HepG2 (cell line): Measurements from ENCODE around the gene MGMT. TPM values are rescaled to one million over a fixed set of nuclear protein-coding genes. Genes with fewer than 3 reads are reported as not detected.

ENCODE experiments used
- ATAC-seq: fragments of 200-7000 bp; cut with Tn5 transposase; 3 replicates; pipeline ENCODE4 v1.9.1; 2020; ENCODE audit warnings: mild to moderate bottlenecking, moderate library complexity
- BruUV-seq: library from RNA; stranded (reverse); fragments of 400-500 nt; replicated peaks from 2 replicates; lab custom pipeline; 2021; lab: Mats Ljungman, UMichigan
- CTCF ChIA-PET: fragments of 300-600 bp; formaldehyde crosslinking; extraction: SDS; loops from one replicate; lab custom pipeline; 2021; ENCODE audit warnings: low total read pairs, inconsistent platforms, low intra/inter-chr PET ratio; lab: Yijun Ruan, JAX
- POLR2A ChIA-PET: fragments of 350-600 bp; sonication (Branson Sonifier 250); formaldehyde crosslinking; loops from one replicate; lab custom pipeline; 2020; ENCODE audit warnings: antibody characterized with exemption, inconsistent platforms; lab: Yijun Ruan, JAX
- DNase-seq: peaks from one replicate; pipeline ENCODE4 v3.0.0-alpha.2; 2015; ENCODE audit warnings: low spot score
- FAIRE-seq: peaks from 3 replicates; lab custom pipeline; 2011; peaks lifted over from hg19 to GRCh38; lab: Jason Lieb, UNC
- H2AFZ ChIP-seq: one replicate; pipeline ENCODE4 v1.6.1; 2011; ENCODE audit warnings: low read length, inconsistent platforms
- H3K27ac ChIP-seq: fragments of 300-600 bp; 3 replicates; pipeline ENCODE4 v1.8.0; 2011; ENCODE audit warnings: mixed run types, mild to moderate bottlenecking, mixed read lengths, low read length, inconsistent platforms; ENCODE audit not compliant: insufficient read depth; ENCODE audit errors: extremely low read length
- H3K27me3 ChIP-seq, 2 experiments: fragments of 200-600 bp in 1 of 2; 2 replicates in 1 of 2; 3 replicates in 1 of 2; pipeline versions ENCODE4 v1.6.0 to v1.8.0; 2011; ENCODE audit warnings: low read length in 2 of 2, mild to moderate bottlenecking in 2 of 2, moderate library complexity in 2 of 2, inconsistent platforms in 1 of 2; ENCODE audit not compliant: insufficient read depth in 2 of 2, control insufficient read depth in 1 of 2
- H3K36me3 ChIP-seq, 2 experiments: fragments of 200-600 bp in 1 of 2; replicated peaks in 1 of 2; 2 replicates in 1 of 2; 3 replicates in 1 of 2; pipeline versions ENCODE4 v1.5.1 to v1.8.0; 2011; ENCODE audit warnings: low read length in 2 of 2, inconsistent platforms in 1 of 2; ENCODE audit not compliant: insufficient read depth in 2 of 2, control insufficient read depth in 1 of 2
- H3K4me1 ChIP-seq: 2 replicates; pipeline ENCODE4 v1.5.1; 2012; ENCODE audit warnings: low read length, inconsistent platforms; ENCODE audit not compliant: insufficient read depth
- H3K4me2 ChIP-seq: 2 replicates; pipeline ENCODE4 v1.6.0; 2011; ENCODE audit warnings: low read depth, low read length, inconsistent platforms
- H3K4me3 ChIP-seq, 3 experiments: fragments of 200-600 bp in 1 of 3; sonication (generic), shearing (Covaris generic) in 1 of 3; replicated peaks in 1 of 3; 2 replicates each; pipeline ENCODE4 v1.5.1; 2011 to 2016; ENCODE audit warnings: low read length in 3 of 3, inconsistent platforms in 2 of 3, low read depth in 2 of 3, mild to moderate bottlenecking in 2 of 3, control low read depth in 1 of 3, mixed read lengths in 1 of 3; ENCODE audit not compliant: insufficient read depth in 1 of 3
- H3K79me2 ChIP-seq: one replicate; pipeline ENCODE4 v1.6.1; 2011; ENCODE audit warnings: low read length, inconsistent platforms; ENCODE audit not compliant: insufficient read depth
- H3K9ac ChIP-seq: 2 replicates; pipeline ENCODE4 v1.6.0; 2011; ENCODE audit warnings: mild to moderate bottlenecking, low read depth, low read length, inconsistent platforms; ENCODE audit not compliant: insufficient read depth
- H3K9me3 ChIP-seq: 2 replicates; pipeline ENCODE4 v1.5.1; 2012; ENCODE audit warnings: mild to moderate bottlenecking, low read length
- H4K20me1 ChIP-seq: 2 replicates; pipeline ENCODE4 v1.6.0; 2011; ENCODE audit warnings: inconsistent platforms, mild to moderate bottlenecking, low read length, moderate library complexity; ENCODE audit not compliant: insufficient read depth
- ARID3A ChIP-seq: IDR thresholded peaks from 2 replicates; pipeline ENCODE4 v1.6.1; 2012; ENCODE audit warnings: low read depth, low read length, improper control_type of control experiment
- ATAD3A ChIP-seq: sonication (generic); formaldehyde crosslinking; IDR thresholded peaks from 2 replicates; pipeline ENCODE4 v1.4.0; 2020; ENCODE audit warnings: missing genetic modification reagents
- CENPBD1 ChIP-seq: sonication (generic); formaldehyde crosslinking; IDR thresholded peaks from 2 replicates; pipeline ENCODE4 v1.8.0; 2022; ENCODE audit warnings: missing genetic modification reagents, low read depth, mild to moderate bottlenecking, borderline replicate concordance
- FLYWCH1 ChIP-seq: sonication (generic); formaldehyde crosslinking; IDR thresholded peaks from 2 replicates; pipeline ENCODE4 v1.8.1; 2023; ENCODE audit warnings: mild to moderate bottlenecking, missing genetic modification reagents
- FOXA1 ChIP-seq, 2 experiments: fragments of 450-650 bp in 1 of 2; sonication (generic) in 1 of 2; formaldehyde crosslinking in 1 of 2; IDR thresholded peaks; 2 replicates each; pipeline versions ENCODE4 v1.4.0 to v1.6.1; 2016 to 2020; ENCODE audit warnings: missing genetic modification reagents in 1 of 2
- GTF2F1 ChIP-seq: fragments of 150-350 bp; IDR thresholded peaks from 2 replicates; pipeline ENCODE4 v1.6.1; 2014; ENCODE audit warnings: low read length
- HES4 ChIP-seq: sonication (generic); formaldehyde crosslinking; IDR thresholded peaks from 2 replicates; pipeline ENCODE4 v1.9.0; 2021; ENCODE audit warnings: mild to moderate bottlenecking, missing genetic modification reagents, borderline replicate concordance
- HMG20A ChIP-seq: IDR thresholded peaks from 2 replicates; pipeline ENCODE4 v1.6.1; 2016; ENCODE audit warnings: borderline replicate concordance
- HOXA9 ChIP-seq: sonication (generic); formaldehyde crosslinking; IDR thresholded peaks from 2 replicates; pipeline ENCODE4 v1.8.1; 2022; ENCODE audit warnings: missing genetic modification reagents, mild to moderate bottlenecking, moderate library complexity, borderline replicate concordance
- KDM5B ChIP-seq: sonication (generic); formaldehyde crosslinking; IDR thresholded peaks from 2 replicates; pipeline ENCODE4 v1.4.0; 2020; ENCODE audit warnings: missing genetic modification reagents, mild to moderate bottlenecking, borderline replicate concordance
- PAX8 ChIP-seq: sonication (generic); formaldehyde crosslinking; IDR thresholded peaks from 2 replicates; pipeline ENCODE4 v1.8.0; 2022; ENCODE audit warnings: mild to moderate bottlenecking, missing genetic modification reagents, borderline replicate concordance
- U2AF2 ChIP-seq: fragments of 200-400 bp; formaldehyde crosslinking; IDR thresholded peaks from 2 replicates; pipeline ENCODE4 v1.6.1; 2017; ENCODE audit warnings: low read depth, mild to moderate bottlenecking, low read length
- YY1 ChIP-seq: IDR thresholded peaks from 2 replicates; pipeline ENCODE4 v1.6.1; 2011; ENCODE audit warnings: low read length, low read depth, moderate library complexity, mild to moderate bottlenecking; ENCODE audit not compliant: insufficient read depth, insufficient replicate concordance
- ZNF331 ChIP-seq: sonication (generic); formaldehyde crosslinking; IDR thresholded peaks from 2 replicates; pipeline ENCODE4 v1.4.0; 2020; ENCODE audit warnings: missing genetic modification reagents
- ZNF556 ChIP-seq: sonication (generic); formaldehyde crosslinking; IDR thresholded peaks from 2 replicates; pipeline ENCODE4 v1.4.0; 2020; ENCODE audit warnings: mild to moderate bottlenecking, missing genetic modification reagents, borderline replicate concordance
- ZNF775 ChIP-seq: sonication (generic); formaldehyde crosslinking; IDR thresholded peaks from 2 replicates; pipeline ENCODE4 v1.4.0; 2020; ENCODE audit warnings: missing genetic modification reagents, mild to moderate bottlenecking, moderate library complexity, borderline replicate concordance
- ZNF841 ChIP-seq: sonication (generic); formaldehyde crosslinking; IDR thresholded peaks from 2 replicates; pipeline ENCODE4 v1.8.1; 2023; ENCODE audit warnings: missing genetic modification reagents, borderline replicate concordance
- WGBS: methylation state at CpG from one replicate; pipeline ENCODE4 v1.1.6; 2017; ENCODE audit warnings: low lambda C conversion rate; 5-methylcytosine and 5-hydroxymethylcytosine counted together
- in situ Hi-C: cut with HindIII; loops from 2 replicates; pipeline ENCODE4 v1.10.0; 2017; ENCODE audit warnings: low pct_unique_long_range_greater_than_20kb; ENCODE audit not compliant: extremely low pct_ligation_motif_present
- intact Hi-C: fragments of 100-400 bp; cut with micrococcal nuclease; formaldehyde crosslinking; loops from one replicate; pipeline ENCODE4 v1.10.0; 2022; ENCODE audit not compliant: unreplicated experiment
- polyA plus RNA-seq, 8 experiments: library from polyadenylated mRNA; depleted of rRNA in 3 of 8; stranded (reverse) in 7 of 8; unstranded in 1 of 8; fragments of >200 nt; fragmentation: Illumina TruSeq in 4 of 8; extraction: Trizol in 4 of 8; gene quantifications; 2 replicates each; pipeline versions ENCODE4 v1.2.1 to v1.2.3, GENCODE V29; 2011 to 2016; ENCODE audit warnings: low read depth in 4 of 8, missing spikeins in 1 of 8, mixed read lengths in 1 of 8; ENCODE audit not compliant: insufficient read depth in 1 of 8
- total RNA-seq, 5 experiments: library from RNA; depleted of rRNA; stranded (reverse); fragments of >200 nt; fragmentation: Illumina TruSeq; extraction: Trizol; gene quantifications; 2 replicates each; pipeline ENCODE4 v1.2.3, GENCODE V29; 2016; ENCODE audit warnings: low read depth in 1 of 5

The MGMT gene
- total and polyA plus RNA-seq, 2 of the 13 experiments (the other 11 are each of a cell fraction or from before 2014, with no cell fraction given) = 12.0 to 19.5 TPM

- WGBS = 88% methylated on average over 8 of the region's 9 CpGs
These were observed 161.8 kb downstream of the MGMT start for GRCh38 chr10:129628823-129629222.

More at GRCh38 chr10:129628823-129629222, 161.8 kb downstream of the MGMT start:
- BruUV-seq = no TSS peak
- no peak for ATAC-seq
- intact Hi-C loops (no loop called here), in situ Hi-C loops (no loop called here)
- Histone ChIP-seq H3K36me3 (no peaks in the 10 kb centered on the region), H2AFZ (no peak overlapping the region), H3K4me2 (no peak overlapping the region), H4K20me1 (no peaks in the 10 kb centered on the region), H3K4me1 (0 out of 2 replicates have a peak, but pooled peaks cover 6% of the 10 kb centered on the region), H3K9ac (no peak overlapping the region), H3K9me3 (peaks cover 2% of the 10 kb centered on the region), H3K79me2 (no peaks in the 10 kb centered on the region), H3K27me3 (no peaks in the 10 kb centered on the region), H3K27ac (no peak overlapping the region), H3K4me3 (no peak overlapping the region)
- no peak for DNase-seq
- FAIRE-seq = no peak
- ChIA-PET POLR2A (no interaction called here), CTCF (no interaction called here)
- TF ChIP-seq GTF2F1 (no peak), FOXA1 (IDR thresholded peaks at IDR 0.05) (no peak), FOXA1 (CRISPR knock-in tag; IDR thresholded peaks at IDR 0.05) (no peak), ZNF841 (CRISPR knock-in tag) (no peak), HMG20A (no peak), ZNF331 (no peak), ATAD3A (CRISPR knock-in tag) (no peak), KDM5B (CRISPR knock-in tag) (no peak), FLYWCH1 (CRISPR knock-in tag) (no peak), HES4 (no peak), ZNF556 (CRISPR knock-in tag) (no peak), CENPBD1 (CRISPR knock-in tag) (no peak), PAX8 (CRISPR knock-in tag) (no peak), YY1 (no peak), HOXA9 (CRISPR knock-in tag) (no peak), ZNF775 (no peak), U2AF2 (no peak), ARID3A (no peak)
